ENCODE results near the gene APOO.

The APOO gene

GRCh38 chrX:23785580-23785979 lies 122.2 kb downstream of the APOO start:
- Mint-ChIP-seq H3K9me3 (no peaks in the 10 kb centered on the region), H3K27me3 (ENCODE audit: low read depth) (no peaks in the 10 kb centered on the region), H3K4me1 (ENCODE audit: low read depth) (peaks cover 33% of the 10 kb centered on the region), H3K27ac (peak overlapping the region; percentile 20), H3K36me3 (ENCODE audit: low read depth) (peaks cover 22% of the 10 kb centered on the region), H3K4me3 (peak overlapping the region; percentile 37)

- Mint-ChIP-seq H3K27me3 (ENCODE audit: low read depth) (no peaks in the 10 kb centered on the region), H3K4me1 (ENCODE audit: low read depth) (peaks cover 34% of the 10 kb centered on the region)
Observed at GRCh38 chrX:23784470-23785331, 123.0 kb downstream of the APOO start.

GRCh38 chrX:23783589-23784469 lies 123.9 kb downstream of the APOO start:
- no peaks in the 10 kb centered on the region for H3K27me3 Mint-ChIP-seq (ENCODE audit: low read depth)
- peaks cover 22% of the 10 kb centered on the region for H3K36me3 Mint-ChIP-seq (ENCODE audit: low read depth)
- peaks cover 39% of the 10 kb centered on the region for H3K4me1 Mint-ChIP-seq (ENCODE audit: low read depth)
- H3K4me3 Mint-ChIP-seq = peak overlapping the region; percentile 95
- H3K9me3 Mint-ChIP-seq = no peaks in the 10 kb centered on the region
- peak overlapping the region; percentile 88 for H3K27ac Mint-ChIP-seq

More at GRCh38 chrX:23784470-23785331, 123.0 kb downstream of the APOO start:
- H3K9me3 Mint-ChIP-seq = no peaks in the 10 kb centered on the region
- peaks cover 22% of the 10 kb centered on the region for H3K36me3 Mint-ChIP-seq (ENCODE audit: low read depth)
- H3K27ac Mint-ChIP-seq = peak overlapping the region; percentile 88
- peak overlapping the region; percentile 95 for H3K4me3 Mint-ChIP-seq
